MG63 (cell line): ENCODE data around the gene ATP2B1. TPM values are rescaled to one million over a fixed set of nuclear protein-coding genes. Genes with fewer than 3 reads are reported as not detected.
A peak's percentile ranks its signal among the peaks of the same experiment; 100 is the strongest.

Experiments used
- DNase-seq: peaks from one replicate; pipeline ENCODE4 v3.0.0-alpha.2; 2020
- H3K27me3 ChIP-seq: fragments of 250-450 bp; sonication (Bioruptor Pico); 2 replicates; pipeline ENCODE4 v1.5.1; 2020; ENCODE audit warnings: mild to moderate bottlenecking, moderate library complexity
- H3K36me3 ChIP-seq: fragments of 250-450 bp; sonication (Bioruptor Pico); 2 replicates; pipeline ENCODE4 v1.5.1; 2020; ENCODE audit warnings: mild to moderate bottlenecking, moderate library complexity
- H3K4me3 ChIP-seq: fragments of 250-450 bp; sonication (Bioruptor Pico); 2 replicates; pipeline ENCODE4 v1.5.1; 2020; ENCODE audit warnings: mild to moderate bottlenecking, moderate library complexity
- H3K9me3 ChIP-seq: fragments of 250-450 bp; sonication (Bioruptor Pico); 2 replicates; pipeline ENCODE4 v1.5.1; 2020; ENCODE audit warnings: mild to moderate bottlenecking, moderate library complexity
- total RNA-seq: library from RNA; depleted of rRNA; stranded (reverse); fragments of >200 nt; shearing (Covaris generic); gene quantifications from 2 replicates; pipeline ENCODE4 v1.2.3, GENCODE V29; 2014; ENCODE audit warnings: low replicate concordance

ATP2B1 gene
- total RNA-seq, 1 experiment from 2014 or later: 22.4 TPM

GRCh38 chr12:89597210-89597609, 111.4 kb downstream of the ATP2B1 start:
- peaks cover 3% of the 10 kb centered on the region; the same call in 1 of the 2 replicates for H3K36me3 ChIP-seq
- no peak overlapping the region for H3K4me3 ChIP-seq
- H3K9me3 ChIP-seq: no peaks in the 10 kb centered on the region
- no peak for DNase-seq
- H3K27me3 ChIP-seq: no peaks in the 10 kb centered on the region

GRCh38 chr12:89593873-89594272, 114.8 kb downstream of the ATP2B1 start:
- H3K27me3 ChIP-seq: no peaks in the 10 kb centered on the region
- DNase-seq: no peak
- no peaks in the 10 kb centered on the region for H3K9me3 ChIP-seq
- peaks cover 11% of the 10 kb centered on the region for H3K36me3 ChIP-seq
- no peak overlapping the region for H3K4me3 ChIP-seq

GRCh38 chr12:89593233-89593632, 115.4 kb downstream of the ATP2B1 start:
- DNase-seq: no peak

GRCh38 chr12:89589753-89590152, 118.9 kb downstream of the ATP2B1 start:
- Histone ChIP-seq H3K9me3 (no peaks in the 10 kb centered on the region), H3K27me3 (no peaks in the 10 kb centered on the region)

More at GRCh38 chr12:89593233-89593632, 115.4 kb downstream of the ATP2B1 start:
- Histone ChIP-seq H3K9me3 (no peaks in the 10 kb centered on the region), H3K27me3 (no peaks in the 10 kb centered on the region), H3K4me3 (no peak overlapping the region), H3K36me3 (peaks cover 11% of the 10 kb centered on the region)

GRCh38 chr12:89578499-89578898, 130.1 kb downstream of the ATP2B1 start:
- no peak overlapping the region for H3K4me3 ChIP-seq
- H3K27me3 ChIP-seq: no peaks in the 10 kb centered on the region
- H3K9me3 ChIP-seq: no peaks in the 10 kb centered on the region
- H3K36me3 ChIP-seq: no peaks in the 10 kb centered on the region
- DNase-seq: no peak

More at GRCh38 chr12:89589753-89590152, 118.9 kb downstream of the ATP2B1 start:
- H3K4me3 ChIP-seq: no peak overlapping the region
- DNase-seq: no peak
- H3K36me3 ChIP-seq: peaks cover 11% of the 10 kb centered on the region

GRCh38 chr12:89576572-89577220, 131.9 kb downstream of the ATP2B1 start:
- DNase-seq: no peak
- no peaks in the 10 kb centered on the region for H3K36me3 ChIP-seq
- no peaks in the 10 kb centered on the region for H3K9me3 ChIP-seq

GRCh38 chr12:89575374-89575773, 133.3 kb downstream of the ATP2B1 start:
- DNase-seq: no peak
- no peaks in the 10 kb centered on the region for H3K27me3 ChIP-seq
- H3K9me3 ChIP-seq: no peaks in the 10 kb centered on the region
- no peaks in the 10 kb centered on the region for H3K36me3 ChIP-seq
- no peak overlapping the region for H3K4me3 ChIP-seq

More at GRCh38 chr12:89576572-89577220, 131.9 kb downstream of the ATP2B1 start:
- Histone ChIP-seq H3K4me3 (no peak overlapping the region), H3K27me3 (no peaks in the 10 kb centered on the region)

GRCh38 chr12:89574736-89575208, 133.9 kb downstream of the ATP2B1 start:
- no peak overlapping the region for H3K4me3 ChIP-seq
- no peaks in the 10 kb centered on the region for H3K36me3 ChIP-seq
- no peaks in the 10 kb centered on the region for H3K27me3 ChIP-seq
- DNase-seq: peak; percentile 50
- no peaks in the 10 kb centered on the region for H3K9me3 ChIP-seq

GRCh38 chr12:89573051-89573810, 135.4 kb downstream of the ATP2B1 start:
- peak; percentile 17 for DNase-seq
- Histone ChIP-seq H3K9me3 (no peaks in the 10 kb centered on the region), H3K4me3 (no peak overlapping the region), H3K27me3 (no peaks in the 10 kb centered on the region), H3K36me3 (no peaks in the 10 kb centered on the region)

- no peaks in the 10 kb centered on the region for H3K36me3 ChIP-seq
- H3K4me3 ChIP-seq: no peak overlapping the region
- no peaks in the 10 kb centered on the region for H3K9me3 ChIP-seq
- H3K27me3 ChIP-seq: no peaks in the 10 kb centered on the region
- DNase-seq: peak; percentile 60
Observed at GRCh38 chr12:89571491-89572195, 137.0 kb downstream of the ATP2B1 start.

GRCh38 chr12:89568484-89568883, 140.2 kb downstream of the ATP2B1 start:
- no peaks in the 10 kb centered on the region for H3K27me3 ChIP-seq
- no peak for DNase-seq
- no peaks in the 10 kb centered on the region for H3K36me3 ChIP-seq

GRCh38 chr12:89567691-89568239, 140.9 kb downstream of the ATP2B1 start:
- no peak for DNase-seq
- Histone ChIP-seq H3K27me3 (no peaks in the 10 kb centered on the region), H3K9me3 (no peaks in the 10 kb centered on the region), H3K36me3 (no peaks in the 10 kb centered on the region), H3K4me3 (no peak overlapping the region)

More at GRCh38 chr12:89568484-89568883, 140.2 kb downstream of the ATP2B1 start:
- H3K4me3 ChIP-seq: no peak overlapping the region
- no peaks in the 10 kb centered on the region for H3K9me3 ChIP-seq

- no peak overlapping the region for H3K4me3 ChIP-seq
- H3K27me3 ChIP-seq: no peaks in the 10 kb centered on the region
- no peaks in the 10 kb centered on the region for H3K36me3 ChIP-seq
- H3K9me3 ChIP-seq: no peaks in the 10 kb centered on the region
- no peak for DNase-seq
Observed at GRCh38 chr12:89566615-89567014, 142.0 kb downstream of the ATP2B1 start.

- H3K27me3 ChIP-seq: no peaks in the 10 kb centered on the region
- no peaks in the 10 kb centered on the region for H3K9me3 ChIP-seq
- H3K36me3 ChIP-seq: no peaks in the 10 kb centered on the region
- no peak overlapping the region for H3K4me3 ChIP-seq
- DNase-seq: no peak
Observed at GRCh38 chr12:89565002-89565401, 143.6 kb downstream of the ATP2B1 start.

- Histone ChIP-seq H3K36me3 (no peaks in the 10 kb centered on the region), H3K4me3 (no peak overlapping the region), H3K27me3 (no peaks in the 10 kb centered on the region), H3K9me3 (no peaks in the 10 kb centered on the region)
- no peak for DNase-seq
Observed at GRCh38 chr12:89559753-89560152, 148.9 kb downstream of the ATP2B1 start.

GRCh38 chr12:89556976-89557375, 151.7 kb downstream of the ATP2B1 start:
- DNase-seq: no peak
- no peaks in the 10 kb centered on the region for H3K36me3 ChIP-seq
- no peak overlapping the region for H3K4me3 ChIP-seq
- no peaks in the 10 kb centered on the region for H3K9me3 ChIP-seq
- no peaks in the 10 kb centered on the region for H3K27me3 ChIP-seq

GRCh38 chr12:89552376-89552775, 156.3 kb downstream of the ATP2B1 start:
- DNase-seq: no peak
- no peaks in the 10 kb centered on the region for H3K9me3 ChIP-seq
- no peaks in the 10 kb centered on the region for H3K27me3 ChIP-seq
- H3K4me3 ChIP-seq: no peak overlapping the region
- no peaks in the 10 kb centered on the region for H3K36me3 ChIP-seq
